NT2/D1 (cell line): ENCODE data around the gene UBE2F.

ENCODE experiments used
- SUZ12 ChIP-seq: IDR thresholded peaks from 2 replicates; pipeline ENCODE4 v1.6.1; 2011; ENCODE audit not compliant: insufficient read length, insufficient read depth; ENCODE audit errors: extremely low read depth
- YY1 ChIP-seq: IDR thresholded peaks from 2 replicates; pipeline ENCODE4 v1.6.1; 2011; ENCODE audit not compliant: insufficient read length, insufficient read depth

DNA sequence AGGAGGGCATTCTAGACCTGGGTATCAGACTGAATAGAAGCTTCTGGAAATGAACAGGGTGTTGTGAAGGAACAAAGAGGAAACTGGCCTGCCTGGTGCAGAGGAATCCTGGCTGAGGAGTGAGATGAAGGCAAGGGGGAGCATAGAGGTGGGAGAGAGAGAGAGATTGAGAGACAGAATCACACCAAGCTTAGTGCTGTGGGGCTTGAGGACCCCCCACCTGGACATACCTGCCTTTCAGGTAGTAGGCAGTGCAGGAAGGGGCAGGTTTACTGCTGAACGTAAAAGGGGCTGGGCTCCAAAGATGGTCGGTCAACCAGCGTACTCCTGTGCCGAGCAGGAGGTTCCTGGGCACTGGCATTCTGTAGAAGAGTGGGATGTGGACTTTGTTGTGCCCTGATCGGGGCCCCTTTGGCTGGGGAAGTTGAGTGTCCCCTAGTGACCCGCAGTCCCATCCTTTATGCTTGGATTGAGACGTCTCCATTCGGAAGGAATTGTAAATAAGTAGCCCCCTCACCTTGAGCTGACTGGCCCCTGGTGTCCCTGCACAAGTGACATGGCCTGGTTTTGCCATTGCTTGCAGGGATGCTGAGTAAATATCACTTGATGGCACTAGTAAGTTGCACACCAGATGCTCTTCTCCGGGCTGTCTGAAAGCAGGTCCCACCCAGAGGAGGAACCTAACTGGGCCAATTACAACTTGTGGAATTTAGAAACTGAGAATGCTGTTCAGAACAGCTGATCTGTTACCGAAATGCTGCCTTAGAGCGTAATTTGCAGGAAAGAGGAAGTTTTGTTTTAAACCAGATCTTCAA is 1.4 kb downstream of the UBE2F start:
- no peak for TF ChIP-seq SUZ12
- TF ChIP-seq YY1 = no peak
